MCF 10A (cell line): ENCODE data around the gene NYAP2. TPM values are rescaled to one million over a fixed set of nuclear protein-coding genes. Genes with fewer than 3 reads are reported as not detected.
A peak's percentile ranks its signal among the peaks of the same experiment; 100 is the strongest.

Source experiments
- BruUV-seq: library from RNA; stranded (reverse); fragments of 400-500 nt; replicated peaks from 2 replicates; lab custom pipeline; 2021; lab: Mats Ljungman, UMichigan
- CTCF ChIA-PET: fragments of 300-600 bp; sonication (Branson Sonifier 250); formaldehyde crosslinking; extraction: SDS; loops from one replicate; lab custom pipeline; 2021; ENCODE audit warnings: antibody characterized with exemption, inconsistent platforms; lab: Yijun Ruan, JAX
- POLR2A ChIA-PET: fragments of 300-600, 350-650 bp; sonication (Branson Sonifier 250); formaldehyde crosslinking; extraction: SDS; loops from one replicate; lab custom pipeline; 2020; ENCODE audit warnings: antibody characterized with exemption, inconsistent platforms; lab: Yijun Ruan, JAX
- DNase-seq: peaks from one replicate; pipeline ENCODE4 v3.0.0-alpha.2; 2018; ENCODE audit not compliant: unreplicated experiment
- H3K27ac Mint-ChIP-seq: one replicate; pipeline ENCODE4 v1.8.0; 2022; ENCODE audit warnings: mild to moderate bottlenecking, low read depth, mixed read lengths; ENCODE audit not compliant: unreplicated experiment
- H3K27me3 Mint-ChIP-seq: one replicate; pipeline ENCODE4 v1.8.0; 2022; ENCODE audit warnings: mixed read lengths; ENCODE audit not compliant: insufficient read depth, unreplicated experiment
- H3K36me3 Mint-ChIP-seq: one replicate; pipeline ENCODE4 v1.8.0; 2022; ENCODE audit warnings: mild to moderate bottlenecking, moderate library complexity, mixed read lengths; ENCODE audit not compliant: insufficient read depth, unreplicated experiment
- H3K4me1 Mint-ChIP-seq: one replicate; pipeline ENCODE4 v1.8.0; 2022; ENCODE audit warnings: mixed read lengths; ENCODE audit not compliant: insufficient read depth, unreplicated experiment
- H3K4me3 Mint-ChIP-seq: one replicate; pipeline ENCODE4 v1.8.0; 2022; ENCODE audit warnings: mild to moderate bottlenecking, moderate library complexity, mixed read lengths; ENCODE audit not compliant: unreplicated experiment
- H3K9me3 Mint-ChIP-seq: one replicate; pipeline ENCODE4 v1.8.0; 2022; ENCODE audit warnings: mixed read lengths; ENCODE audit not compliant: unreplicated experiment
- intact Hi-C: fragments of 100-400 bp; cut with micrococcal nuclease; formaldehyde crosslinking; loops from 2 replicates; pipeline ENCODE4 v1.14.1; 2022
- total RNA-seq: library from RNA; stranded (reverse); gene quantifications from 2 replicates; pipeline ENCODE4 v1.2.3, GENCODE V29; 2022
- TF ChIP-seq, protein P1 (sequence below): fragments of 200-600 bp; IDR thresholded peaks from one replicate; pipeline ENCODE4 v1.8.0; 2022; ENCODE audit warnings: antibody characterized with exemption, mild to moderate bottlenecking; ENCODE audit not compliant: unreplicated experiment

Gene NYAP2
- total RNA-seq, 1 experiment from 2014 or later = not detected

DNA sequence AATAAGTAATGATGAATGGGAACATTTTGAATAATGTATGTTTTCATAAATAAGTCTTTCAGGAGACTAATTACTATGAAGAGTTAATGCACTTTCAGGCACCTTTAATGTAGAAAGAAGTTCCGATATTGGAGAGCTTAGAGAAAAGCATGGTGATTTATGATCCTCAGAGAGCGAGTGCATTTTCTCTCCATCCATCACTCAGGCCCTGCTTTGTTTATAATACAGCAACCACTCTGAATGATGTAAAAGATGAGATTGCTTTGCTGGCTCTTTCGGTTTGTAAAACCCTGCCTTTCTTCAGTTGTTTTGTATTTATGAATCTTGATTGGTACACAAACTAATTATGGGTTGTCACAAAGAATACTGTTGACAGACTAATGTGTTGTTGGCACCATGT, 132.0 kb downstream of the NYAP2 start:
- TF ChIP-seq, protein P1, sequence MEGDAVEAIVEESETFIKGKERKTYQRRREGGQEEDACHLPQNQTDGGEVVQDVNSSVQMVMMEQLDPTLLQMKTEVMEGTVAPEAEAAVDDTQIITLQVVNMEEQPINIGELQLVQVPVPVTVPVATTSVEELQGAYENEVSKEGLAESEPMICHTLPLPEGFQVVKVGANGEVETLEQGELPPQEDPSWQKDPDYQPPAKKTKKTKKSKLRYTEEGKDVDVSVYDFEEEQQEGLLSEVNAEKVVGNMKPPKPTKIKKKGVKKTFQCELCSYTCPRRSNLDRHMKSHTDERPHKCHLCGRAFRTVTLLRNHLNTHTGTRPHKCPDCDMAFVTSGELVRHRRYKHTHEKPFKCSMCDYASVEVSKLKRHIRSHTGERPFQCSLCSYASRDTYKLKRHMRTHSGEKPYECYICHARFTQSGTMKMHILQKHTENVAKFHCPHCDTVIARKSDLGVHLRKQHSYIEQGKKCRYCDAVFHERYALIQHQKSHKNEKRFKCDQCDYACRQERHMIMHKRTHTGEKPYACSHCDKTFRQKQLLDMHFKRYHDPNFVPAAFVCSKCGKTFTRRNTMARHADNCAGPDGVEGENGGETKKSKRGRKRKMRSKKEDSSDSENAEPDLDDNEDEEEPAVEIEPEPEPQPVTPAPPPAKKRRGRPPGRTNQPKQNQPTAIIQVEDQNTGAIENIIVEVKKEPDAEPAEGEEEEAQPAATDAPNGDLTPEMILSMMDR = no peak
- ChIA-PET CTCF (no interaction called here), POLR2A (no interaction called here)
- BruUV-seq = no TSS peak
- no peaks in the 10 kb centered on the region for H3K9me3 Mint-ChIP-seq
- H3K4me3 Mint-ChIP-seq = no peak overlapping the region
- H3K4me1 Mint-ChIP-seq = no peaks in the 10 kb centered on the region
- DNase-seq = no peak
- no peaks in the 10 kb centered on the region for H3K36me3 Mint-ChIP-seq
- no peak overlapping the region for H3K27ac Mint-ChIP-seq
- intact Hi-C loops = no loop called here
- no peaks in the 10 kb centered on the region for H3K27me3 Mint-ChIP-seq

DNA sequence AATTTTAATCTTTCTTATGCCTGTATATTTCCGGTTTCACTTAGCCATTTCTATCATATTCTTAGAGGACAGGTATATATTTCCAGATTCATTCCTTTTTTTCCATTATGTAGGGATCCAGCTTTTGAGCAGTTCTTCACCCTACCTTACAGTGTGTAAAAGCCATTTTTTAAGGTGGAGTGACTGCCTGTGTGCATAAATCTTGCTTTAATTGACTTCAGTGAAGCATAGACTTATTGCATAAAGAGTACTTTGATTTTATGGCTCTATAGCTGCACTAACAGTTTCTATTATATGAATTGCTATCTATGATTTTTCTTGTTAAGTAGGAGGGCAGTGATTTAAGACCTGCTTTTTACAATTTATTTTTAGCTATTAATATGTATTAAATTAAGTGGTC, 132.6 kb downstream of the NYAP2 start:
- no peak overlapping the region for H3K27ac Mint-ChIP-seq
- intact Hi-C loops = no loop called here

DNA sequence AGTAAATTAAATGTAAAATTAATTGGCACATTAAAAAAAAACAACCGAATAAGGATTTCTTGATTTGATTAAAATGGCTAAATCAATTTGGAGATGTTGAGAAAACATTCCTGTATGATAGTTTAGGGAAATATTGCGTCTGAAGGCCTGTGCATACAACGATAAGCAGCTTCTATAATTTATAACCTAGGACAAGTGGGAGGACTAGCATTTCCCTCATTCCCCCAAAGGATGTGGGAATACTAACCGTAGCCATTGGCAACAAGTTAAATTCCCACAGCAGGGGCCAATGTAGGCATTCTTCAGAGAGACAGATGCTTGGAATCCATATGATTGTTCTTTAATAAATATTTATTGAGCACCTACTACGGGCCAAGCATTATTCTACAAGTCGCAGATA, 134.5 kb downstream of the NYAP2 start:
- ChIA-PET CTCF (no interaction called here), POLR2A (no interaction called here)
- Mint-ChIP-seq H3K9me3 (no peaks in the 10 kb centered on the region), H3K4me1 (no peaks in the 10 kb centered on the region), H3K36me3 (no peaks in the 10 kb centered on the region), H3K27me3 (no peaks in the 10 kb centered on the region), H3K27ac (no peak overlapping the region), H3K4me3 (no peak overlapping the region)
- BruUV-seq = no TSS peak
- intact Hi-C loops = no loop called here
- TF ChIP-seq, protein P1 = no peak
- DNase-seq = no peak

More for the DNA sequence above, 132.6 kb downstream of the NYAP2 start:
- Mint-ChIP-seq H3K4me1 (no peaks in the 10 kb centered on the region), H3K27me3 (no peaks in the 10 kb centered on the region), H3K36me3 (no peaks in the 10 kb centered on the region), H3K4me3 (no peak overlapping the region), H3K9me3 (no peaks in the 10 kb centered on the region)
- no TSS peak for BruUV-seq
- no peak for DNase-seq
- ChIA-PET POLR2A (interaction anchor here (0.6 kb wide), 1 partner anchor 101 kb away, joined by 3 read pairs; no protein-coding TSS in a partner anchor), CTCF (no interaction called here)
- TF ChIP-seq, protein P1 = no peak

DNA sequence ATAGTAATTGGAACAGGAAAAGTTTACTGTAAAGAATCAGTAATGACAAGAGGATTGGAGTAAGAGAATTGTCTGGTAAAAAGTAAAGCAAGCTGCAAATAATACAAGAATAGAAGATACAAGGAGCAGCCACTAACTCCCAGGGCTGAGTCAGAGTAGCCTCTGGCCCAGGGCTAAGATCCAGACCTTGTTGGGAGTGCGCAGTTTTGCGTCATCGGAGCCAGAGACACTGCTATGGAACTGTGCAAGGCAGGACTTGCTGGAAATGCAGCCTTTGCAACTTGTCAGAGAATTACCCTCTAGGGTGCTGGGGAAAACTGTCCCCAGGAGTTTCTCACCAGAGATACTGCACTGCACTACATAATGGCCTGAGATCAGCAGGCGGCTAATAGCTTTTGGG, 135.2 kb downstream of the NYAP2 start:
- no peak overlapping the region for H3K27ac Mint-ChIP-seq
- no peaks in the 10 kb centered on the region for H3K36me3 Mint-ChIP-seq
- CTCF ChIA-PET = no interaction called here
- intact Hi-C loops = no loop called here
- BruUV-seq = no TSS peak
- no peaks in the 10 kb centered on the region for H3K27me3 Mint-ChIP-seq
- POLR2A ChIA-PET = no interaction called here
- H3K9me3 Mint-ChIP-seq = no peaks in the 10 kb centered on the region
- no peak overlapping the region for H3K4me3 Mint-ChIP-seq
- DNase-seq = peak; percentile 68
- TF ChIP-seq, protein P1 = no peak
- no peaks in the 10 kb centered on the region for H3K4me1 Mint-ChIP-seq
